IPS DF 4.7 (cell line): ENCODE results near the gene DPEP3.

Experiments
- DNase-seq: peaks from one replicate; pipeline ENCODE4 v3.0.0-alpha.2; 2013; ENCODE audit warnings: low spot score; ENCODE audit errors: extremely low read depth

The DPEP3 gene

GRCh38 chr16:67931712-67932461, 48.4 kb downstream of the DPEP3 start, which contains the start of gene CTRL:
Gene CTRL, minus strand, starts transcription at chr16:67931862. Its CDS starts 10 bp downstream, at chr16:67931852.
- DNase-seq = no peak

GRCh38 chr16:67930678-67931211, 49.6 kb downstream of the DPEP3 start:
- DNase-seq = no peak

DNA sequence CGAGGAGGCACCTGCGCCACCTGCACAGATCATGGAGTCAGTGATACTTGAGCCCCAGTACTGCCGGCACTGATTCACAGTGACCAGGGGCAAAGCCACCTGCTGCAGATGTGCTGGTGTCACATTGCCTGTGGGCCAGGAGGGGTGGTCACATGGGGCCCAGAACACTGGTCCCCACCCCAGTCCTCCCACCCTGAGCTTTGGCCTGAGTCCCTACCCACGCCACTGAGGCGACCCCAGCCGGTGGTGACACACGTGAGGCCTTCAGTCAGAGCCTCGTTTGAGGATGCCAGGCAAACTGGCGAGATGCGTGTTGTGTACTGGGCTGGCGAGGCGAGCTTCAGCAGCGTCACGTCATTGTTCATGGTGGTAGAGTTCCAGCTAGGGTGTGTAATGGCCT, 50.1 kb downstream of the DPEP3 start:
- no peak for DNase-seq

DNA sequence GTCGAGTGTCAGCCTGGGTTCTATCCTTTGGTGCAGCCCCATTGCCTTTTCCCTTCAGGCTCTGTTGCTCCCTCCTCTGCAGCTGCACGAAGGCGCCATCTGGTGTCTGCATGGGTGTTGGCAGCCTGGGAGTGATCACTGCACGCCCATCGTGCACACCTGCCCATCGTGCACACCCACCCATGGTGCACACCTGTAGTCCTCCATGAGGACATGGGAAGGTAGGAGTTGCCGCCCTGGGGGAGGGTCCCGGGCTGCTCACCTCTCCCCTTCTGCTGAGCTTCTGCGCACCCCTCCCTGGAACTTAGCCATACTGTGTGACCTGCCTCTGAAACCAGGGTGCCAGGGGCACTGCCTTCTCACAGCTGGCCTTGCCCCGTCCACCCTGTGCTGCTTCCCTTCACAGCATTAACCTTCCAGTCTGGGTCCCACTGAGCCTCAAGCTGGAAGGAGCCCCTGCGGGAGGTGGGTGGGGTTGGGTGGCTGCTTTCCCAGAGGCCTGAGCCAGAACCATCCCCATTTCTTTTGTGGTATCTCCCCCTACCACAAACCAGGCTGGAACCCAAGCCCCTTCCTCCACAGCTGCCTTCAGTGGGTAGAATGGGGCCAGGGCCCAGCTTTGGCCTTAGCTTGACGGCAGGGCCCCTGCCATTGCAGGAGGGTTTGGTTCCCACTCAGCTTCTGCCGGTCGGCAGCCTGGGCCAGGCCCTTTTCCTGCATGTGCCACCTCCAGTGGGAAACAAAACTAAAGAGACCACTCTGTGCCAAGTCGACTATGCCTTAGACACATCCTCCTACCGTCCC, 51.5 kb downstream of the DPEP3 start:
- DNase-seq = no peak

DNA sequence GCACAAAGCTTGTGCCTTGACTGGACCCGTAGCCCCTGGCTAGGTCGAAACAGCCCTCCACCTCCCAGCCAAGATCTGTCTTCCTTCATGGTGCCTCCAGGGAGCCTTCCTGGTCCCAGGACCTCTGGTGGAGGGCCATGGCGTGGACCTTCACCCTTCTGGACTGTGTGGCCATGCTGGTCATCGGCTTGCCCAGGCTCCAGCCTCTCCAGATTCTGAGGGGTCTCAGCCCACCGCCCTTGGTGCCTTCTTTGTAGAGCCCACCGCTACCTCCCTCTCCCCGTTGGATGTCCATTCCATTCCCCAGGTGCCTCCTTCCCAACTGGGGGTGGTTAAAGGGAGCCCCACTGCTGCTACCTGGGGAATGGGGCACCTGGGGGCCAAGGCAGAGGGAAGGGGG, 52.2 kb downstream of the DPEP3 start:
- no peak for DNase-seq

DNA sequence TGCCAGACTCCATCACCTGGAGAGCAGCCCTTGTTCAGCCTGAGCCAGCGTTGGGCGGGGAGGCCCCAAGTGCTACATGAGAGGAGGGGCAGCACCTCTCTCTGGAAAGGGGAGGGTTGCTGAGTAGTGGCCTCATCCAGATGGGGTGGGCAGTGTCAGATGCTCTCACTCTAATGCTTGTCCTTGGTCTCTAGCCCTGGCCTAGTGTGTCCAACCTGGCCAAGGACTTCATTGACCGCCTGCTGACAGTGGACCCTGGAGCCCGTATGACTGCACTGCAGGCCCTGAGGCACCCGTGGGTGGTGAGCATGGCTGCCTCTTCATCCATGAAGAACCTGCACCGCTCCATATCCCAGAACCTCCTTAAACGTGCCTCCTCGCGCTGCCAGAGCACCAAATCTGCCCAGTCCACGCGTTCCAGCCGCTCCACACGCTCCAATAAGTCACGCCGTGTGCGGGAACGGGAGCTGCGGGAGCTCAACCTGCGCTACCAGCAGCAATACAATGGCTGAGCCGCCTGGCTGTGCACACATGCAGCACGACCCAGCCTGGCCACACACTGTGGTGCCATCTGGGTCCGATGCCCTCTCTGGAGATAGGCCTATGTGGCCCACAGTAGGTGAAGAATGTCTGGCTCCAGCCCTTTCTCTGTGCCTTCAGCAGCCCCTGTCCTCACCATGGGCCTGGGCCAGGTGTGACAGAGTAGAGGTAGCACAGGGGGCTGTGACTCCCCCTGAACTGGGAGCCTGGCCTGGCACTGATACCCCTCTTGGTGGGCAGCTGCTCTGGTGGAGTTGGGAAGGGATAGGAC, 53.0 kb downstream of the DPEP3 start:
- no peak for DNase-seq

DNA sequence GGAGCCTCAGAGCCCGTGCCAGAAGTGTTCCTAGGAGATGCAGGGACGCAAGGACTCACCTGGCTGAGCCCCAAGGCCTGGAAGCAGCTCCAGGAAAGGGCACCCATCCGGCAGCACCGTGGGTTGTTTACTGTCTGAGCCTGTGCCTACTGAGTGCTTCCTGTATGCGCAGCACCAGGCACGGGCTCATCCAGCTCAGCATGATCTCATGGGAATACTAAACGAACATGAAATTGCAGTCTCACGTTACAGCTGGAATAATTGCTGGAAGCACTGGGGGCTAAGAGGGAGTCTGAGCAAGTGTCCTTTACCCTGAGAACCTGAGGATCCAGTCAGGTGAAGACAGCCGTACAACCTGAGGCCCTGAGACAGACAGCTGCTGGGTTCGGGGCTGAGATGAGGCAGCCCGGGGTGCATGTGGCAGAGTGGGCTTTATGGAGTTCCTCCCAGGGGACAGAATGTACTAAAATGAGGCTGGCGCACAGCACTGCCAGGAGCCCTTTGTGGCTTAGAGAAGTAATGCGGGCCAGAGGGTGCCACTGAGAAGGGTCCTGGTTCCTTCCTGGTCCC, 54.0 kb downstream of the DPEP3 start:
- DNase-seq = no peak
